Fibroblast of villous mesenchyme (primary cell): ENCODE measurements around the gene ROCK2. TPM values are rescaled to one million over a fixed set of nuclear protein-coding genes. Genes with fewer than 3 reads are reported as not detected.
A peak's percentile ranks its signal among the peaks of the same experiment; 100 is the strongest.

ENCODE experiments used
- DNase-seq: peaks from one replicate; pipeline ENCODE4 v3.0.0-alpha.2; 2010; ENCODE audit warnings: low read depth
- H3K4me3 ChIP-seq: 2 replicates; pipeline ENCODE4 v1.5.1; 2011; ENCODE audit warnings: low read depth, mild to moderate bottlenecking, low read length
- CTCF ChIP-seq: IDR thresholded peaks from 2 replicates; pipeline ENCODE4 v1.5.1; 2012; ENCODE audit warnings: low read depth, mild to moderate bottlenecking, low read length; ENCODE audit not compliant: insufficient read depth
- total RNA-seq: library from RNA; depleted of rRNA; stranded (reverse); fragments of >200 nt; gene quantifications from 2 replicates; pipeline ENCODE4 v1.2.3, GENCODE V29; 2012

Gene ROCK2
- total RNA-seq, 1 donor, result 54.0 TPM

- no peak overlapping the region for H3K4me3 ChIP-seq
- DNase-seq, result no peak
- no peak for TF ChIP-seq CTCF
Observed at GRCh38 chr2:11156396-11157075, 187.9 kb downstream of the ROCK2 start.

GRCh38 chr2:11155381-11156035, 188.9 kb downstream of the ROCK2 start, which contains the start of gene SLC66A3:
TSS of gene SLC66A3 (plus strand) at chr2:11155467. CDS start at chr2:11155547, 80 bp downstream.
- peak within 1 kb of the TSS; percentile 66 for H3K4me3 ChIP-seq
- peak; percentile 91 for DNase-seq
- no peak for TF ChIP-seq CTCF

GRCh38 chr2:11154923-11155380, 189.5 kb downstream of the ROCK2 start:
- peak; percentile 97 for DNase-seq
- no peak for TF ChIP-seq CTCF
- peak overlapping the region; percentile 57 for H3K4me3 ChIP-seq

- TF ChIP-seq CTCF, result no peak
- DNase-seq, result no peak
- peak overlapping the region; percentile 57 for H3K4me3 ChIP-seq
Observed at GRCh38 chr2:11154016-11154922, 190.2 kb downstream of the ROCK2 start.

- no peak overlapping the region for H3K4me3 ChIP-seq
- no peak for DNase-seq
- no peak for TF ChIP-seq CTCF
Observed at GRCh38 chr2:11152591-11152990, 191.8 kb downstream of the ROCK2 start.

GRCh38 chr2:11147263-11147662, 197.2 kb downstream of the ROCK2 start:
- no peak for TF ChIP-seq CTCF
- no peak for DNase-seq
- no peak overlapping the region for H3K4me3 ChIP-seq
